ENCODE results near the gene BABAM2. TPM values are rescaled to one million over a fixed set of nuclear protein-coding genes. Genes with fewer than 3 reads are reported as not detected.

The BABAM2 gene
- total and polyA plus RNA-seq, 2 experiments from 2014 or later = 17.8 to 21.5 TPM

GRCh38 chr2:28187186-28187585 is 296.7 kb downstream of the BABAM2 start (continued):
- no peak for TF ChIP-seq ZNF462 (CRISPR knock-in tag; IDR thresholded peaks at IDR 0.05)
- no peak for TF ChIP-seq JUNB (IDR thresholded peaks at IDR 0.05; ENCODE audit: unreplicated experiment)
- no peak for TF ChIP-seq EZH2phosphoT487 (IDR thresholded peaks at IDR 0.05; ENCODE audit: unreplicated experiment)
- TF ChIP-seq NANOG (IDR thresholded peaks at IDR 0.05; ENCODE audit: borderline replicate concordance) = no peak

GRCh38 chr2:28188436-28188835 is 297.9 kb downstream of the BABAM2 start:
- no peaks in the 10 kb centered on the region for H3K4me1 Mint-ChIP-seq
- TF ChIP-seq ZNF331 (CRISPR knock-in tag; IDR thresholded peaks at IDR 0.05; ENCODE audit: low read depth) (no peak), EZH2 (IDR thresholded peaks at IDR 0.05; ENCODE audit: low read depth, unreplicated experiment) (no peak), REST (IDR thresholded peaks at IDR 0.05; ENCODE audit: unreplicated experiment) (no peak), POLR2AphosphoS5 (IDR thresholded peaks at IDR 0.05; ENCODE audit: low read depth) (no peak), ETS1 (IDR thresholded peaks at IDR 0.05) (no peak), JUNB (IDR thresholded peaks at IDR 0.05; ENCODE audit: unreplicated experiment) (no peak), NANOG (IDR thresholded peaks at IDR 0.05; ENCODE audit: borderline replicate concordance) (no peak), STAT1 (IDR thresholded peaks at IDR 0.05; ENCODE audit: unreplicated experiment) (no peak)

More at GRCh38 chr2:28188436-28188835, 297.9 kb downstream of the BABAM2 start:
- H3F3A ChIP-seq (replicated peaks; ENCODE audit: low read depth) = no peaks in the 10 kb centered on the region
- no peaks in the 10 kb centered on the region for H3K9me2 ChIP-seq (ENCODE audit: insufficient read depth)
- no peaks in the 10 kb centered on the region for H3K4me1 ChIP-seq (ENCODE audit: insufficient read depth)
- no peaks in the 10 kb centered on the region for H4K20me1 ChIP-seq (replicated peaks; ENCODE audit: insufficient read depth)
- H3K79me2 ChIP-seq (replicated peaks; ENCODE audit: insufficient read depth) = no peaks in the 10 kb centered on the region
- Mint-ChIP-seq H3K4me3 (no peak overlapping the region), H3K9me3 (no peaks in the 10 kb centered on the region), H3K27ac (no peak overlapping the region), H3K27me3 (ENCODE audit: insufficient read depth, low read depth, poor library complexity) (no peaks in the 10 kb centered on the region), H3K36me3 (ENCODE audit: low read depth) (no peaks in the 10 kb centered on the region)
- ATAC-seq (no peak), DNase-seq (ENCODE audit: low spot score) (no peak)
- H3K4me2 ChIP-seq = no peak overlapping the region
- H3K36me3 ChIP-seq (ENCODE audit: insufficient read depth) = no peaks in the 10 kb centered on the region
- no peak overlapping the region for H3K27ac ChIP-seq (ENCODE audit: low read depth)
- H3K4me3 ChIP-seq = no peak overlapping the region
- H3K27me3 ChIP-seq (ENCODE audit: insufficient read depth) = no peaks in the 10 kb centered on the region
- no peak overlapping the region for H2AFZ ChIP-seq
